K562 (cell line): ENCODE measurements around the gene LSP1. TPM values are rescaled to one million over a fixed set of nuclear protein-coding genes. Genes with fewer than 3 reads are reported as not detected.
"Not testable (repeated sequence)": the region's sequence is repeated elsewhere in the genome, so short reads cannot be mapped to it uniquely, and the experiment has no call there.

ENCODE experiments used
- ATAC-seq: fragments of 200-7000 bp; cut with Tn5 transposase; 3 replicates; pipeline ENCODE4 v1.9.1; 2020; ENCODE audit warnings: moderate library complexity
- BruUV-seq: library from RNA; stranded (reverse); fragments of 400-500 nt; replicated peaks from 2 replicates; lab custom pipeline; 2021; lab: Mats Ljungman, UMichigan
- CTCF ChIA-PET: fragments of 300-600 bp; formaldehyde crosslinking; extraction: SDS; loops from one replicate; lab custom pipeline; 2021; ENCODE audit warnings: low intra/inter-chr PET ratio; lab: Yijun Ruan, JAX
- POLR2A ChIA-PET: fragments of 300-600, 350-650 bp; sonication (Branson Sonifier 250); formaldehyde crosslinking; extraction: SDS; loops from one replicate; lab custom pipeline; 2021; ENCODE audit warnings: antibody characterized with exemption, inconsistent platforms; lab: Yijun Ruan, JAX
- DNase-seq, 4 experiments: peaks; one replicate each; pipeline versions ENCODE4 v3.0.0 to v3.0.0-alpha.2; 2011 to 2018; ENCODE audit warnings: low spot score in 3 of 4, mixed read lengths in 3 of 4; ENCODE audit errors: extremely low read depth in 1 of 4
- FAIRE-seq: peaks from 2 replicates; lab custom pipeline; 2011; peaks lifted over from hg19 to GRCh38; lab: Jason Lieb, UNC
- H2AFZ ChIP-seq: 2 replicates; pipeline ENCODE4 v1.6.0; 2011; ENCODE audit warnings: low read depth, low read length, control low read depth, inconsistent platforms
- H3K27ac ChIP-seq: fragments of 200-600 bp; 3 replicates; pipeline ENCODE4 v1.8.0; 2011; ENCODE audit warnings: low read depth, mild to moderate bottlenecking, control low read depth, inconsistent platforms, low read length, moderate library complexity, mixed read lengths; ENCODE audit errors: extremely low read depth
- H3K27me3 ChIP-seq, 2 experiments: fragments of 300-600 bp in 1 of 2; 2 replicates in 1 of 2; 3 replicates in 1 of 2; pipeline versions ENCODE4 v1.6.0 to v1.8.0; 2011; ENCODE audit warnings: inconsistent platforms in 2 of 2, low read length in 2 of 2, mild to moderate bottlenecking in 1 of 2, mixed read lengths in 1 of 2, moderate library complexity in 1 of 2; ENCODE audit not compliant: control insufficient read depth in 2 of 2, insufficient read depth in 2 of 2
- H3K36me3 ChIP-seq: fragments of 300-600 bp; 3 replicates; pipeline ENCODE4 v1.8.0; 2011; ENCODE audit warnings: mild to moderate bottlenecking, low read length, inconsistent platforms; ENCODE audit not compliant: control insufficient read depth, insufficient read depth
- H3K4me1 ChIP-seq, 2 experiments: fragments of 200-600 bp in 1 of 2; replicated peaks in 1 of 2; 2 replicates in 1 of 2; 3 replicates in 1 of 2; pipeline versions ENCODE4 v1.5.1 to v1.8.0; 2011; ENCODE audit warnings: inconsistent platforms in 2 of 2, low read length in 2 of 2, mild to moderate bottlenecking in 1 of 2, mixed read lengths in 1 of 2, moderate library complexity in 1 of 2; ENCODE audit not compliant: control insufficient read depth in 2 of 2, insufficient read depth in 2 of 2
- H3K4me2 ChIP-seq: 2 replicates; pipeline ENCODE4 v1.6.1; 2011; ENCODE audit warnings: low read length, control low read depth, inconsistent platforms, mixed read lengths; ENCODE audit not compliant: insufficient read depth
- H3K4me3 ChIP-seq: fragments of 200-600 bp; sonication (generic), shearing (Covaris generic); 2 replicates; pipeline ENCODE4 v1.5.1; 2016; ENCODE audit warnings: control low read depth, inconsistent platforms
- H3K79me2 ChIP-seq: fragments of 200-600 bp; 3 replicates; pipeline ENCODE4 v1.8.0; 2011; ENCODE audit warnings: low read length, inconsistent platforms; ENCODE audit not compliant: control insufficient read depth, insufficient read depth
- H3K9ac ChIP-seq, 2 experiments: 2 replicates each; pipeline versions ENCODE4 v1.6.0 to v1.6.1; 2011; ENCODE audit warnings: low read depth in 2 of 2, low read length in 2 of 2, control low read depth in 1 of 2, inconsistent platforms in 1 of 2, mild to moderate bottlenecking in 1 of 2, mixed read lengths in 1 of 2; ENCODE audit not compliant: insufficient read depth in 1 of 2
- H3K9me1 ChIP-seq: one replicate; pipeline ENCODE4 v1.6.0; 2011; ENCODE audit warnings: inconsistent platforms, mild to moderate bottlenecking, low read length, moderate library complexity; ENCODE audit not compliant: control insufficient read depth, insufficient read depth
- H3K9me3 ChIP-seq: replicated peaks from 2 replicates; pipeline ENCODE4 v1.5.1; 2011; ENCODE audit warnings: low read depth, low read length, inconsistent platforms; ENCODE audit not compliant: control insufficient read depth, insufficient read depth
- H4K20me1 ChIP-seq: replicated peaks from 2 replicates; pipeline ENCODE4 v1.6.1; 2011; ENCODE audit warnings: low read length, inconsistent platforms, mixed read lengths; ENCODE audit not compliant: control insufficient read depth, insufficient read depth
- WGBS: fragments of 100-300 bp; shearing (Covaris generic); methylation state at CpG from one replicate; pipeline ENCODE4 v1.1.6; 2016; ENCODE audit warnings: low coverage, mixed read lengths; ENCODE audit not compliant: insufficient coverage; ENCODE audit errors: missing lambda C conversion rate; 5-methylcytosine and 5-hydroxymethylcytosine counted together
- in situ Hi-C: fragments of 300-500 bp; cut with MboI; formaldehyde crosslinking; loops from 4 replicates; pipeline ENCODE4 v1.15.0; 2018; ENCODE audit warnings: inconsistent platforms, mixed read lengths
- intact Hi-C: fragments of 100-400 bp; cut with micrococcal nuclease; formaldehyde crosslinking; loops from 2 replicates; pipeline ENCODE4 v1.14.2; 2022
- polyA plus RNA-seq, 8 experiments: library from polyadenylated mRNA; depleted of rRNA in 4 of 8; stranded (reverse) in 5 of 8; unstranded in 3 of 8; fragments of >200 nt; fragmentation: Nextera tagmentation in 2 of 8; fragmentation: Illumina TruSeq in 1 of 8; extraction: Ambion mirVana in 2 of 8; extraction: Trizol in 1 of 8; gene quantifications; 2 replicates each; pipeline versions ENCODE4 v1.2.1 to v1.2.3, GENCODE V29; 2011 to 2014; ENCODE audit warnings: inconsistent platforms in 1 of 8, missing spikeins in 1 of 8
- total RNA-seq, 7 experiments: library from RNA; depleted of rRNA in 6 of 7; stranded (reverse); fragments of >200 nt in 6 of 7; fragmentation: Illumina TruSeq in 2 of 7; extraction: Trizol in 2 of 7; gene quantifications; 2 replicates each; pipeline versions ENCODE4 v1.2.1 to v1.2.3, GENCODE V29; 2011 to 2021; ENCODE audit warnings: low replicate concordance in 1 of 7

LSP1 gene
- total and polyA plus RNA-seq, 9 of the 15 experiments (the other 6 are each of a cell fraction or from before 2014, with no cell fraction given) = 0.08 to 2.9 (median 0.65) TPM; not detected in 2

- H3K27ac ChIP-seq, CTCF ChIA-PET, POLR2A ChIA-PET, H3K79me2 ChIP-seq, H3K9me1 ChIP-seq, H3K4me3 ChIP-seq, FAIRE-seq, H4K20me1 ChIP-seq, intact Hi-C loops, DNase-seq, H3K9ac ChIP-seq, BruUV-seq, H3K36me3 ChIP-seq, ATAC-seq, H3K9me3 ChIP-seq, H2AFZ ChIP-seq, H3K4me2 ChIP-seq: not testable (repeated sequence)
- WGBS = 0% methylated on average over 1 of the region's 17 CpGs
- H3K27me3 ChIP-seq = peaks cover 11 to 62% of the 10 kb centered on the region in 2 experiments; a peak in 4 of 5 replicates
- in situ Hi-C loops = loop anchor here (10.0 kb wide), 1 partner anchor 131 kb away; no protein-coding TSS in a partner anchor
- H3K4me1 ChIP-seq = peaks cover 0 to 39% of the 10 kb centered on the region in 2 experiments; a peak in 2 of 5 replicates
These were observed 20.9 kb downstream of the LSP1 start for GRCh38 chr11:1873813-1874150.

- POLR2A ChIA-PET, H4K20me1 ChIP-seq, ATAC-seq, CTCF ChIA-PET, H2AFZ ChIP-seq, FAIRE-seq, H3K9ac ChIP-seq, H3K27ac ChIP-seq, H3K9me1 ChIP-seq, DNase-seq, H3K36me3 ChIP-seq, H3K4me3 ChIP-seq, H3K79me2 ChIP-seq, H3K9me3 ChIP-seq, BruUV-seq, H3K4me2 ChIP-seq: not testable (repeated sequence)
- intact Hi-C loops = loop anchor here (5.0 kb wide), 1 partner anchor 182 kb away; no protein-coding TSS in a partner anchor
- peaks cover 0 to 39% of the 10 kb centered on the region in 2 experiments; a peak in 2 of 5 replicates for H3K4me1 ChIP-seq
- WGBS = 1% methylated on average over 15 of the region's 17 CpGs
- peaks cover 10 to 59% of the 10 kb centered on the region in 2 experiments; a peak in 4 of 5 replicates for H3K27me3 ChIP-seq
- in situ Hi-C loops = loop anchor here (10.0 kb wide), 1 partner anchor 130 kb away; no protein-coding TSS in a partner anchor
These were observed 21.7 kb downstream of the LSP1 start for GRCh38 chr11:1874441-1875092.
